Measurements from ENCODE around the gene EXOC3L4. TPM values are rescaled to one million over a fixed set of nuclear protein-coding genes. Genes with fewer than 3 reads are reported as not detected.

The EXOC3L4 gene
- total RNA-seq, 3 donors from 2014 or later = 16.7 to 29.1 (median 26.1) TPM

GRCh38 chr14:103056322-103057027, 38.0 kb upstream of the EXOC3L4 start:
- Histone ChIP-seq H3K36me3 (ENCODE audit: low read depth) (no peaks in the 10 kb centered on the region), H3K4me3 (peak overlapping the region; percentile 74), H3K4me1 (ENCODE audit: low read depth) (peaks cover 19% of the 10 kb centered on the region), H3K9me3 (no peaks in the 10 kb centered on the region)
- intact Hi-C loops (cut with DNase I, micrococcal nuclease) = no loop called here
- DNase-seq (peak; percentile 80 to 87 (median 82)), ATAC-seq (peak; percentile 54)
- TF ChIP-seq CTCF (IDR thresholded peaks at IDR 0.05) = no peak

GRCh38 chr14:103057028-103057371, 37.5 kb upstream of the EXOC3L4 start:
- intact Hi-C loops (cut with DNase I, micrococcal nuclease) = no loop called here
- Histone ChIP-seq H3K9me3 (no peaks in the 10 kb centered on the region), H3K4me1 (ENCODE audit: low read depth) (peaks cover 19% of the 10 kb centered on the region), H3K4me3 (peak overlapping the region; percentile 74), H3K36me3 (ENCODE audit: low read depth) (no peaks in the 10 kb centered on the region)
- no peak for TF ChIP-seq CTCF (IDR thresholded peaks at IDR 0.05)
- peak; percentile 32 for ATAC-seq
- DNase-seq = peak in 1 of 3 donors; percentile 70

GRCh38 chr14:103057372-103058163, 37.0 kb upstream of the EXOC3L4 start, which contains the start of gene CDC42BPB:
Gene CDC42BPB, minus strand, starts transcription at chr14:103057549. Its CDS starts 376 bp downstream, at chr14:103057173.
- ATAC-seq (peak; percentile 93), DNase-seq (peak; percentile 87 to 94 (median 90))
- intact Hi-C loops (cut with DNase I, micrococcal nuclease) = no loop called here
- peak within 1 kb of the TSS; percentile 74 for H3K4me3 ChIP-seq
- peaks cover 19% of the 10 kb centered on the region for H3K4me1 ChIP-seq (ENCODE audit: low read depth)
- H3K36me3 ChIP-seq (ENCODE audit: low read depth) = no peaks in the 10 kb centered on the region
- TF ChIP-seq CTCF (IDR thresholded peaks at IDR 0.05) = no peak
- no peaks in the 10 kb centered on the region for H3K9me3 ChIP-seq

GRCh38 chr14:103058164-103059055, 36.1 kb upstream of the EXOC3L4 start:
- Histone ChIP-seq H3K9me3 (no peaks in the 10 kb centered on the region), H3K4me3 (peak overlapping the region; percentile 44), H3K36me3 (ENCODE audit: low read depth) (no peaks in the 10 kb centered on the region), H3K4me1 (ENCODE audit: low read depth) (peaks cover 19% of the 10 kb centered on the region)
- ATAC-seq (peak; percentile 6), DNase-seq (no peak)
- no peak for TF ChIP-seq CTCF (IDR thresholded peaks at IDR 0.05)
- intact Hi-C loops (cut with DNase I, micrococcal nuclease) = no loop called here

- ATAC-seq (no peak), DNase-seq (no peak)
- Histone ChIP-seq H3K4me3 (no peak overlapping the region), H3K36me3 (ENCODE audit: low read depth) (no peaks in the 10 kb centered on the region), H3K9me3 (no peaks in the 10 kb centered on the region), H3K4me1 (ENCODE audit: low read depth) (peaks cover 17% of the 10 kb centered on the region)
- intact Hi-C loops (cut with DNase I, micrococcal nuclease) = no loop called here
- no peak for TF ChIP-seq CTCF (IDR thresholded peaks at IDR 0.05)
Observed at GRCh38 chr14:103059556-103059955, 35.0 kb upstream of the EXOC3L4 start.
